Measurements from ENCODE around the gene KLK13. TPM values are rescaled to one million over a fixed set of nuclear protein-coding genes. Genes with fewer than 3 reads are reported as not detected.

The KLK13 gene
- total RNA-seq, 2 donors from 2014 or later: not detected

- H3K27ac ChIP-seq: no peak overlapping the region
- no peak for DNase-seq (ENCODE audit: low spot score)
- no peaks in the 10 kb centered on the region for H3K36me3 ChIP-seq
- H3K9me3 ChIP-seq: no peaks in the 10 kb centered on the region
- no peak for TF ChIP-seq CTCF (IDR thresholded peaks at IDR 0.05)
- H3K27me3 ChIP-seq: no peaks in the 10 kb centered on the region
- no peak overlapping the region for H3K4me3 ChIP-seq
- H3K4me1 ChIP-seq: peaks cover 0 to 10% of the 10 kb centered on the region in 2 donors
Measured at GRCh38 chr19:51023946-51024345, 40.9 kb downstream of the KLK13 start.

DNA sequence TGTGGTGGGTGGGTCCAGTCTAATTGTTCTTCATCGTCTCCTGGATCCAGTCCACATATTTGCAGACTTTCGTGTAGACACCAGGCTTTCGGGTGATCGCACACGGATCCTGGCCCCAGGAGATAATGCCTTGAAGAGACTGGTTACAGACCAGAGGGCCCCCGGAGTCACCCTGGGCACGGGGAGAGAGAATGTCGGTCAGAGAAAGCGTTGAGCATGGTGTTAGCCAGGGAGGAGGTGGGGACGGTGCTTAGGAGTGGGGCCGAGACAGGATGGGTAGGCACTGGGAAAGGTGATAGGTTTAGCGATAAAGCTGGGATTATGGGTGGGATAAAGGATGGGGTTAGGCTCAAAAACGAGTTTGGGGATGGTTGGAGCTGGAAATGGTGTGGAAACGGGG, 42.4 kb downstream of the KLK13 start:
- Histone ChIP-seq H3K27me3 (peaks cover 0 to 2% of the 10 kb centered on the region in 2 donors), H3K36me3 (no peaks in the 10 kb centered on the region), H3K4me1 (peaks cover 0 to 17% of the 10 kb centered on the region in 2 donors), H3K9me3 (no peaks in the 10 kb centered on the region), H3K27ac (no peak overlapping the region), H3K4me3 (no peak overlapping the region)
- no peak for TF ChIP-seq CTCF (IDR thresholded peaks at IDR 0.05)
- no peak for DNase-seq (ENCODE audit: low spot score)

DNA sequence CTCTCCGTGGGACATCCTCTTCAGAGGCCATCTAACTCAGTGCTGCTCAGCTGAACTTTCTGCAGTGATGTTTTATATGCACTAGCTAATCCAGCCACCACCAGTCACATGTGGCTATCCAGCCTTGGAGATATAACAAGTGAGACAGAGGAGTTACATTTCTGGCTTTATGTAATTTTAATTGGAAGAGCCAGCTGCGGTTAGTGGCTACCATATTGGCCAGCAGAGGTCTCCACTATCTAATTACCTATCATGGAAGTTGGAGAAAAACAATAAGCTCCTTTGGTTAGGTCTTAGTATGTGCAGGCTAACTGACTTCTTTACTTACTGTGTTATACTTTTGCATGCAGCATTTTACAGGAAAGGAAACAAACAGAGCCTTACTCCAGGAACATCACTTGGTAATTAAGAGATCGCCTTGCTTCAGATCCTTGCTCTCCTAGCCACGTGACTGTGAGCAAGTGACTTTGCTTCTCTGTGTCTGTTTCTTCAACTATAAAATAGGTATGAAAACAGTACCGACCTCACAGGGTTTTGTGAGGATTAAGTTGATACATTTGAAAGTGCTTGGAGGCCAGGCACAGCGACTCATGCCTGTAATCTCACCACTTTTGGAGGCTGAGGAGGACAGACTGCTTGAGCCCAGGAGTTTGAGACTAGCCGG, 43.8 kb downstream of the KLK13 start:
- Histone ChIP-seq H3K4me1 (peaks cover 0 to 25% of the 10 kb centered on the region in 2 donors), H3K36me3 (no peaks in the 10 kb centered on the region), H3K9me3 (no peaks in the 10 kb centered on the region), H3K27ac (no peak overlapping the region), H3K4me3 (no peak overlapping the region), H3K27me3 (peaks cover 4 to 11% of the 10 kb centered on the region in 2 donors)
- no peak for DNase-seq (ENCODE audit: low spot score)
- peak; percentile 40 to 75 for TF ChIP-seq CTCF (IDR thresholded peaks at IDR 0.05)

GRCh38 chr19:51019544-51019925, 45.4 kb downstream of the KLK13 start, which contains the start of gene KLK10:
Gene KLK10, minus strand, starts transcription at chr19:51019709. Its CDS starts 579 bp downstream, at chr19:51019130.
- no peak for TF ChIP-seq CTCF (IDR thresholded peaks at IDR 0.05)
- peaks cover 9 to 11% of the 10 kb centered on the region in 2 donors for H3K27me3 ChIP-seq
- no peaks in the 10 kb centered on the region for H3K36me3 ChIP-seq
- H3K4me1 ChIP-seq: peaks cover 0 to 25% of the 10 kb centered on the region in 2 donors
- H3K9me3 ChIP-seq: no peaks in the 10 kb centered on the region
- H3K4me3 ChIP-seq: peak within 1 kb of the TSS; percentile 7 to 47
- H3K27ac ChIP-seq: no peak within 1 kb of the TSS
- DNase-seq (ENCODE audit: low spot score): no peak

DNA sequence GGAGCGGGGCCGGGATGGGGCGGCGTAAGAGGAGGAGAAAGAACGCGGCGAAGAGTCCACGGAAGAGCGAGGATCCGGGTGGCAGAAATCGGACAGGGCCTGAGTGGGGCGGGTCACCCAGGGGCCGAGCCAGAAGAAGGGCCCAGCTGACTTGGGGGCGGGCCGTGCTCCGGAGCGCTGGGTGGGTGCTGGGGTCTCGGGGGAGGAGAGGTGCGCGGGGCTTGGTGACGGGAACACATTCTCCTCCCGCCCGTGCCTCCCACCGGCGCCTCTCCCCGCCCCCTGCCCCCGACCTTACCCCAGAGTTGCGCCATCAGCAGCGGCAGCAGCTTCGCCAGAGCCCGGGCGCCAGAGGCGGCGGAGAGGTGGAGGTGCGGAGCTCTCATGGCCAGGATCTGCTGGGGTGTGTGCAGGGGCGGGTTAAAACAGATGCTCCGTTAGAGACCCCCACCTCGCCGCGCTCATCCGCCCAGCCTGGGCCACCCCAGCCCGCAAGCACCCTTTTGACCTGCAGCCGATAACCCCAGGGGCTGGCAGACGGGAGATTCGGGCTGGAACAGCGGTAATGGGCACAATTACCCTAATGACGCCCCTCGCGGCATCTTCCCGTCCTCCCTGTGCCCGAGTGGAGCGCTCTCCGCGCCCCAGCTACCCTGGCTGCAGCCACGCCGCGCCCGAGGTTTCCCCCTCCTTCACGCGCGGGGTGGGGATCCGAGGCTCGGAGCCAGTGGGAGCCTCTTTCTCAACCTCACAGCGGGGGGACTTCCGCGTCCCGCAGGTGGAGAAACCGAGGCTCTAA, 45.9 kb downstream of the KLK13 start:
- no peak for DNase-seq (ENCODE audit: low spot score)
- H3K27me3 ChIP-seq: peaks cover 9 to 11% of the 10 kb centered on the region in 2 donors
- no peaks in the 10 kb centered on the region for H3K9me3 ChIP-seq
- peaks cover 0 to 25% of the 10 kb centered on the region in 2 donors for H3K4me1 ChIP-seq
- H3K4me3 ChIP-seq: peak overlapping the region; percentile 7 to 47
- no peak overlapping the region for H3K27ac ChIP-seq
- no peak for TF ChIP-seq CTCF (IDR thresholded peaks at IDR 0.05)
- no peaks in the 10 kb centered on the region for H3K36me3 ChIP-seq
